Colon (tissue), 2 donors: ENCODE measurements around the gene TSPAN4.

Experiments used
- FAIRE-seq: peaks from 2 replicates; lab custom pipeline; 2012; peaks lifted over from hg19 to GRCh38; lab: Jason Lieb, UNC
- donor health status: control.
- donor health status: control.

TSPAN4 gene

GRCh38 chr11:804599-804964 lies 38.1 kb upstream of the TSPAN4 start:
- FAIRE-seq: no peak

- no peak for FAIRE-seq
These were observed 34.0 kb upstream of the TSPAN4 start for GRCh38 chr11:808427-809286.

- FAIRE-seq: no peak
These were observed 33.2 kb upstream of the TSPAN4 start, which contains the start of gene RPLP2 for GRCh38 chr11:809287-810039. Gene RPLP2 (plus strand): TSS chr11:809967. CDS start chr11:810235, 268 bp downstream.

GRCh38 chr11:810040-810567 lies 32.5 kb upstream of the TSPAN4 start:
- FAIRE-seq: no peak

GRCh38 chr11:811446-812245 lies 31.0 kb upstream of the TSPAN4 start:
- FAIRE-seq: no peak

GRCh38 chr11:812390-812789 lies 30.3 kb upstream of the TSPAN4 start:
- no peak for FAIRE-seq

GRCh38 chr11:813072-813455 lies 29.6 kb upstream of the TSPAN4 start:
- no peak for FAIRE-seq

GRCh38 chr11:813456-814096 lies 29.1 kb upstream of the TSPAN4 start:
- no peak for FAIRE-seq

- no peak for FAIRE-seq
These were observed 26.8 kb upstream of the TSPAN4 start for GRCh38 chr11:815675-816432.

- no peak for FAIRE-seq
These were observed 26.2 kb upstream of the TSPAN4 start for GRCh38 chr11:816433-816779.

- FAIRE-seq: no peak
These were observed 24.1 kb upstream of the TSPAN4 start, which contains the start of gene PNPLA2 for GRCh38 chr11:818396-819128. Gene PNPLA2 (plus strand): TSS chr11:818914. CDS start chr11:819719, 805 bp downstream.

- FAIRE-seq: no peak
These were observed 23.3 kb upstream of the TSPAN4 start for GRCh38 chr11:819129-819931.

- FAIRE-seq: no peak
These were observed 22.6 kb upstream of the TSPAN4 start for GRCh38 chr11:819943-820649.

GRCh38 chr11:820655-821511 lies 21.8 kb upstream of the TSPAN4 start:
- FAIRE-seq: no peak

GRCh38 chr11:821512-822371 lies 20.9 kb upstream of the TSPAN4 start:
- no peak for FAIRE-seq

- no peak for FAIRE-seq
These were observed 19.0 kb upstream of the TSPAN4 start for GRCh38 chr11:823441-824291.
